SH-SY5Y (cell line): ENCODE measurements around the gene ELF2.

Source experiments
- GATA2 ChIP-seq: IDR thresholded peaks from 2 replicates; pipeline ENCODE4 v1.6.1; 2011; ENCODE audit warnings: mild to moderate bottlenecking, low read depth, low read length
- GATA3 ChIP-seq: IDR thresholded peaks from 2 replicates; pipeline ENCODE4 v1.6.1; 2011; ENCODE audit warnings: low read depth, mild to moderate bottlenecking, low read length, moderate library complexity

GRCh38 chr4:139154538-139154937, 22.5 kb downstream of the ELF2 start:
- TF ChIP-seq GATA2 (no peak), GATA3 (no peak)
